Trophoblast cell (in vitro differentiated cells and primary cell): Measurements from ENCODE around the gene CYP4Z1. TPM values are rescaled to one million over a fixed set of nuclear protein-coding genes. Genes with fewer than 3 reads are reported as not detected.

Source experiments
- DNase-seq, 2 donors: peaks; one replicate each; pipeline ENCODE4 v3.0.0-alpha.2; 2016
- H2AFZ ChIP-seq: 2 replicates; pipeline ENCODE4 v1.6.1; 2013; ENCODE audit warnings: low read length, moderate library complexity, mild to moderate bottlenecking; ENCODE audit not compliant: insufficient read depth, poor library complexity
- H2AK5ac ChIP-seq: 2 replicates; pipeline ENCODE4 v1.6.1; 2013; ENCODE audit warnings: mild to moderate bottlenecking, low read length
- H2BK120ac ChIP-seq: 2 replicates; pipeline ENCODE4 v1.6.1; 2013; ENCODE audit warnings: low read length, mild to moderate bottlenecking, moderate library complexity; ENCODE audit not compliant: insufficient read depth, poor library complexity
- H2BK12ac ChIP-seq: 2 replicates; pipeline ENCODE4 v1.6.1; 2013; ENCODE audit warnings: mild to moderate bottlenecking, low read length, moderate library complexity
- H2BK5ac ChIP-seq: 2 replicates; pipeline ENCODE4 v1.6.1; 2013; ENCODE audit warnings: low read length, low read depth, moderate library complexity, mild to moderate bottlenecking; ENCODE audit not compliant: poor library complexity
- H3K14ac ChIP-seq: 2 replicates; pipeline ENCODE4 v1.6.1; 2013; ENCODE audit warnings: mild to moderate bottlenecking, low read length
- H3K18ac ChIP-seq: 2 replicates; pipeline ENCODE4 v1.6.1; 2013; ENCODE audit warnings: mild to moderate bottlenecking, low read length
- H3K23ac ChIP-seq: 2 replicates; pipeline ENCODE4 v1.6.1; 2013; ENCODE audit warnings: low read length
- H3K27ac ChIP-seq: 2 replicates; pipeline ENCODE4 v1.5.1; 2013; ENCODE audit warnings: low read depth, mild to moderate bottlenecking, inconsistent platforms, low read length, moderate library complexity
- H3K27me3 ChIP-seq: 2 replicates; pipeline ENCODE4 v1.6.1; 2013; ENCODE audit warnings: inconsistent platforms, mild to moderate bottlenecking, low read length, moderate library complexity; ENCODE audit not compliant: insufficient read depth
- H3K36me3 ChIP-seq, 2 experiments: 1 replicate in 1 of 2; 2 replicates in 1 of 2; pipeline ENCODE4 v1.6.1; 2013; ENCODE audit warnings: low read length in 2 of 2, mild to moderate bottlenecking in 2 of 2, moderate library complexity in 1 of 2; ENCODE audit not compliant: insufficient read depth in 2 of 2, control insufficient read depth in 1 of 2
- H3K4ac ChIP-seq: 2 replicates; pipeline ENCODE4 v1.6.1; 2013; ENCODE audit warnings: low read depth, mild to moderate bottlenecking, low read length, moderate library complexity
- H3K4me1 ChIP-seq, 2 experiments: 1 replicate in 1 of 2; 2 replicates in 1 of 2; pipeline ENCODE4 v1.6.1; 2013; ENCODE audit warnings: low read length in 2 of 2, mild to moderate bottlenecking in 2 of 2, moderate library complexity in 1 of 2; ENCODE audit not compliant: insufficient read depth in 2 of 2, control insufficient read depth in 1 of 2
- H3K4me2 ChIP-seq: 2 replicates; pipeline ENCODE4 v1.6.1; 2013; ENCODE audit warnings: inconsistent platforms, mild to moderate bottlenecking, low read length, moderate library complexity
- H3K4me3 ChIP-seq: 2 replicates; pipeline ENCODE4 v1.5.1; 2013; ENCODE audit warnings: mild to moderate bottlenecking, low read depth, low read length, inconsistent platforms
- H3K79me1 ChIP-seq: one replicate; pipeline ENCODE4 v1.6.1; 2013; ENCODE audit warnings: low read length
- H3K79me2 ChIP-seq: 2 replicates; pipeline ENCODE4 v1.6.1; 2013; ENCODE audit warnings: low read length, mild to moderate bottlenecking; ENCODE audit not compliant: control insufficient read depth, insufficient read depth, poor library complexity
- H3K9ac ChIP-seq: 2 replicates; pipeline ENCODE4 v1.6.1; 2013; ENCODE audit warnings: mild to moderate bottlenecking, low read length
- H3K9me3 ChIP-seq: 2 replicates; pipeline ENCODE4 v1.6.1; 2013; ENCODE audit warnings: low read depth, mild to moderate bottlenecking, control low read depth, inconsistent platforms, low read length; ENCODE audit not compliant: insufficient read depth
- H4K12ac ChIP-seq: 2 replicates; pipeline ENCODE4 v1.6.1; 2013; ENCODE audit warnings: low read depth, mild to moderate bottlenecking, low read length, moderate library complexity
- H4K8ac ChIP-seq: 2 replicates; pipeline ENCODE4 v1.6.1; 2013; ENCODE audit warnings: low read depth, mild to moderate bottlenecking, low read length, moderate library complexity
- H4K91ac ChIP-seq: one replicate; pipeline ENCODE4 v1.6.1; 2013; ENCODE audit warnings: low read depth, mild to moderate bottlenecking, low read length, moderate library complexity
- WGBS: extraction: QIAGEN DNeasy Blood & Tissue Kit; methylation state at CpG from one replicate; pipeline ENCODE4 v1.1.7; 2013; ENCODE audit warnings: missing lambda C conversion rate; ENCODE audit not compliant: insufficient read length, insufficient coverage; ENCODE audit errors: extremely low coverage; 5-methylcytosine and 5-hydroxymethylcytosine counted together
- polyA plus RNA-seq: library from polyadenylated mRNA; stranded (reverse); fragments of 200-250 nt; gene quantifications from 2 replicates; pipeline ENCODE4 v1.2.3, GENCODE V29; 2013

CYP4Z1 gene
- polyA plus RNA-seq: not detected in 2 replicates

- H4K91ac ChIP-seq: no peak within 1 kb of the TSS
- no peak within 1 kb of the TSS for H3K4me2 ChIP-seq
Measured at GRCh38 chr1:47067097-47067594, at the start of gene CYP4Z1. Gene CYP4Z1 (plus strand): TSS chr1:47067231. CDS start chr1:47067491, 260 bp downstream.

GRCh38 chr1:47021070-47021469 is 46.0 kb upstream of the CYP4Z1 start:
- WGBS: no CpG with 5 or more reads among the region's 2 CpGs
- no peak for DNase-seq
- H4K91ac ChIP-seq: no peak overlapping the region
- no peaks in the 10 kb centered on the region for H3K9me3 ChIP-seq
- H3K4me3 ChIP-seq: no peak overlapping the region
- H3K27ac ChIP-seq: no peak overlapping the region
- no peaks in the 10 kb centered on the region for H3K79me2 ChIP-seq
- no peak overlapping the region for H2BK5ac ChIP-seq
- H3K4ac ChIP-seq: no peak overlapping the region
- no peak overlapping the region for H3K14ac ChIP-seq
- no peak overlapping the region for H2BK12ac ChIP-seq
- H3K9ac ChIP-seq: no peak overlapping the region
- no peak overlapping the region for H2BK120ac ChIP-seq
- H2AFZ ChIP-seq: no peak overlapping the region
- no peaks in the 10 kb centered on the region for H3K36me3 ChIP-seq
- peaks cover 8% of the 10 kb centered on the region for H3K27me3 ChIP-seq
- no peaks in the 10 kb centered on the region for H3K79me1 ChIP-seq
- H4K8ac ChIP-seq: no peak overlapping the region
- H3K18ac ChIP-seq: no peak overlapping the region
- H3K23ac ChIP-seq: no peak overlapping the region
- no peak overlapping the region for H3K4me2 ChIP-seq
- H4K12ac ChIP-seq: no peak overlapping the region
- no peak overlapping the region for H2AK5ac ChIP-seq
- H3K4me1 ChIP-seq: no peaks in the 10 kb centered on the region

More at GRCh38 chr1:47067097-47067594, at the start of gene CYP4Z1:
- H3K36me3 ChIP-seq: no peaks in the 10 kb centered on the region
- no peak within 1 kb of the TSS for H2BK120ac ChIP-seq
- no peak within 1 kb of the TSS for H3K14ac ChIP-seq
- H3K9me3 ChIP-seq: no peaks in the 10 kb centered on the region
- no peaks in the 10 kb centered on the region for H3K27me3 ChIP-seq
- no peak within 1 kb of the TSS for H3K27ac ChIP-seq
- H3K79me1 ChIP-seq: no peaks in the 10 kb centered on the region
- no peak within 1 kb of the TSS for H3K18ac ChIP-seq
- no peak within 1 kb of the TSS for H2BK12ac ChIP-seq
- no peak within 1 kb of the TSS for H3K4me3 ChIP-seq
- no peaks in the 10 kb centered on the region for H3K79me2 ChIP-seq
- H4K12ac ChIP-seq: no peak within 1 kb of the TSS
- no peak within 1 kb of the TSS for H4K8ac ChIP-seq
- H2AFZ ChIP-seq: no peak within 1 kb of the TSS
- H2AK5ac ChIP-seq: no peak within 1 kb of the TSS
- no peak within 1 kb of the TSS for H3K9ac ChIP-seq
- H3K4ac ChIP-seq: no peak within 1 kb of the TSS
- no peak within 1 kb of the TSS for H2BK5ac ChIP-seq
- H3K23ac ChIP-seq: no peak within 1 kb of the TSS
- DNase-seq: no peak
- no peaks in the 10 kb centered on the region for H3K4me1 ChIP-seq

- Histone ChIP-seq H4K8ac (no peak within 1 kb of the TSS), H3K9ac (no peak within 1 kb of the TSS), H2BK12ac (no peak within 1 kb of the TSS), H3K27me3 (peaks cover 8% of the 10 kb centered on the region), H3K4me3 (peak within 1 kb of the TSS; percentile 48), H3K14ac (no peak within 1 kb of the TSS), H3K79me2 (no peaks in the 10 kb centered on the region), H3K4me2 (peak within 1 kb of the TSS; percentile 90), H3K79me1 (no peaks in the 10 kb centered on the region), H2BK120ac (no peak within 1 kb of the TSS), H4K91ac (no peak within 1 kb of the TSS), H3K27ac (no peak within 1 kb of the TSS), H3K9me3 (no peaks in the 10 kb centered on the region), H3K4me1 (no peaks in the 10 kb centered on the region), H3K4ac (no peak within 1 kb of the TSS), H2AFZ (no peak within 1 kb of the TSS), H3K23ac (no peak within 1 kb of the TSS), H3K36me3 (no peaks in the 10 kb centered on the region), H2AK5ac (no peak within 1 kb of the TSS), H2BK5ac (no peak within 1 kb of the TSS), H4K12ac (no peak within 1 kb of the TSS), H3K18ac (no peak within 1 kb of the TSS)
- no peak for DNase-seq
- WGBS: no CpG with 5 or more reads among the region's 49 CpGs
Measured at GRCh38 chr1:47023268-47024140, 43.5 kb upstream of the CYP4Z1 start, which contains the start of gene CYP4X1. Gene CYP4X1 (plus strand): TSS chr1:47023669. CDS start chr1:47023818, 149 bp downstream.

- Histone ChIP-seq H2BK5ac (no peak overlapping the region), H3K9me3 (no peaks in the 10 kb centered on the region), H3K27ac (no peak overlapping the region), H4K91ac (no peak overlapping the region), H4K12ac (no peak overlapping the region), H3K79me1 (no peaks in the 10 kb centered on the region), H3K4ac (no peak overlapping the region), H2AFZ (no peak overlapping the region), H4K8ac (no peak overlapping the region), H3K4me2 (peak overlapping the region; percentile 90), H2BK12ac (no peak overlapping the region), H3K4me3 (no peak overlapping the region), H3K9ac (no peak overlapping the region), H3K27me3 (peaks cover 8% of the 10 kb centered on the region), H3K14ac (no peak overlapping the region), H3K36me3 (no peaks in the 10 kb centered on the region), H3K18ac (no peak overlapping the region), H3K23ac (no peak overlapping the region), H3K79me2 (no peaks in the 10 kb centered on the region), H3K4me1 (no peaks in the 10 kb centered on the region), H2AK5ac (no peak overlapping the region), H2BK120ac (no peak overlapping the region)
- WGBS: no CpG with 5 or more reads among the region's 8 CpGs
- DNase-seq: no peak
Measured at GRCh38 chr1:47024141-47024801, 42.8 kb upstream of the CYP4Z1 start.
